Kidney (tissue), 14 donors: ENCODE results near the gene PSMA2. TPM values are rescaled to one million over a fixed set of nuclear protein-coding genes. Genes with fewer than 3 reads are reported as not detected.

ENCODE experiments used
- DNase-seq, 5 donors: peaks; one replicate each; pipeline ENCODE4 v3.0.0-alpha.2; 2013 to 2020
- FAIRE-seq: peaks from 2 replicates; lab custom pipeline; 2012; peaks lifted over from hg19 to GRCh38; lab: Jason Lieb, UNC
- H3K27ac ChIP-seq, 2 donors: one replicate each; pipeline ENCODE4 v1.7.0; 2013; ENCODE audit warnings: low read depth in 2 of 2, low read length in 2 of 2, inconsistent platforms in 1 of 2
- H3K27me3 ChIP-seq: one replicate; pipeline ENCODE4 v1.7.1; 2013; ENCODE audit warnings: low read length, inconsistent platforms; ENCODE audit not compliant: control insufficient read depth, insufficient read depth
- H3K36me3 ChIP-seq, 3 donors: one replicate each; pipeline versions ENCODE4 v1.7.0 to v1.7.1; 2013; ENCODE audit warnings: low read length in 3 of 3, control low read depth in 1 of 3, inconsistent platforms in 1 of 3; ENCODE audit not compliant: insufficient read depth in 3 of 3, control insufficient read depth in 2 of 3
- H3K4me1 ChIP-seq, 3 donors: one replicate each; pipeline versions ENCODE4 v1.7.0 to v1.7.1; 2013; ENCODE audit warnings: low read length in 3 of 3, inconsistent platforms in 1 of 3, low read depth in 1 of 3; ENCODE audit not compliant: control insufficient read depth in 2 of 3, insufficient read depth in 2 of 3
- H3K4me3 ChIP-seq, 3 donors: one replicate each; pipeline versions ENCODE4 v1.7.0 to v1.8.1; 2013; ENCODE audit warnings: low read length in 3 of 3, control low read depth in 1 of 3, inconsistent platforms in 1 of 3
- H3K9ac ChIP-seq, 3 donors: one replicate each; pipeline versions ENCODE4 v1.7.0 to v1.7.1; 2013; ENCODE audit warnings: low read length in 3 of 3, control low read depth in 1 of 3, inconsistent platforms in 1 of 3
- H3K9me3 ChIP-seq, 3 donors: one replicate each; pipeline versions ENCODE4 v1.7.0 to v1.7.1; 2013; ENCODE audit warnings: low read length in 3 of 3, control low read depth in 1 of 3, inconsistent platforms in 1 of 3; ENCODE audit not compliant: control insufficient read depth in 2 of 3, insufficient read depth in 1 of 3
- intact Hi-C: fragments of 100-400 bp; cut with DNase I; formaldehyde crosslinking; loops from one replicate; pipeline ENCODE4 v1.11.1; 2022
- polyA plus RNA-seq: library from polyadenylated mRNA; stranded (reverse); fragments of 350-450 nt; fragmentation: Illumina TruSeq; extraction: RNeasy Lipid Tissue Mini Kit (QIAGEN cat#74804); gene quantifications from one replicate; pipeline ENCODE4 v1.2.3, GENCODE V29; 2014; ENCODE audit warnings: low read depth, low replicate concordance; ENCODE audit not compliant: insufficient read depth
- total RNA-seq: library from RNA; stranded (reverse); fragmentation: NEBNext Ultra II Directional; extraction: Animal tissue kit (Norgen Biotek cat#: 25700); gene quantifications from one replicate; pipeline ENCODE4 v1.2.1, GENCODE V29; 2021
- TF ChIP-seq, protein P1 (sequence below): IDR thresholded peaks from 3 replicates; pipeline ENCODE4 v1.5.1; 2012; ENCODE audit warnings: mild to moderate bottlenecking, moderate library complexity, borderline replicate concordance; ENCODE audit not compliant: insufficient read depth; ENCODE audit errors: extremely low read depth
- donor health status: control.
- donor health status: control.
- donor health status: control.
- donor health status: control.
- donor health status: control.
- donor health status: DM: yes; HTN: yes; CAD: no.
- donor health status: Normal renal cell carcinoma (clear cell type).

The PSMA2 gene
- total and polyA plus RNA-seq, 2 donors from 2014 or later, result 60.5 to 202 TPM

DNA sequence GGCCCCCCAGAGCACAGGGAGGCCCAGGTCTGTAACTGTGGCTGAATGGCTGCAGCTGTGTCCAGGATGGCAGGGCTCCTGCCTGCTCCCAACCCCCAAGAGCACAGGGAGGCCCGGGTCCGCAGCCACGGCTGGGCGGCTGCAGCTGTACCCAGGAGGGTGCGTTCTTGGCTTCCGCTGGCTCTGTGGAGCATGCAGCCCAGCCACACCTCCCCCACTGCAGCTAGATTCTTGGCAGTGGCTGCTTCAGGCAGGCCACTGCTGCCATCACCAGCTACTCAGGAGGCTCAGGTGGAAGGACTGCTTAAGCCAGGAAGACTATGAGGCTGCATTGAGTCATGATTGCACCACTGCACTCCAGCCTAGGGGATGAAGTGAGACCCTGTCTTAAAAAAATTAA lies 48.0 kb downstream of the PSMA2 start:
- H3K4me3 ChIP-seq, result no peak overlapping the region
- TF ChIP-seq, protein P1, sequence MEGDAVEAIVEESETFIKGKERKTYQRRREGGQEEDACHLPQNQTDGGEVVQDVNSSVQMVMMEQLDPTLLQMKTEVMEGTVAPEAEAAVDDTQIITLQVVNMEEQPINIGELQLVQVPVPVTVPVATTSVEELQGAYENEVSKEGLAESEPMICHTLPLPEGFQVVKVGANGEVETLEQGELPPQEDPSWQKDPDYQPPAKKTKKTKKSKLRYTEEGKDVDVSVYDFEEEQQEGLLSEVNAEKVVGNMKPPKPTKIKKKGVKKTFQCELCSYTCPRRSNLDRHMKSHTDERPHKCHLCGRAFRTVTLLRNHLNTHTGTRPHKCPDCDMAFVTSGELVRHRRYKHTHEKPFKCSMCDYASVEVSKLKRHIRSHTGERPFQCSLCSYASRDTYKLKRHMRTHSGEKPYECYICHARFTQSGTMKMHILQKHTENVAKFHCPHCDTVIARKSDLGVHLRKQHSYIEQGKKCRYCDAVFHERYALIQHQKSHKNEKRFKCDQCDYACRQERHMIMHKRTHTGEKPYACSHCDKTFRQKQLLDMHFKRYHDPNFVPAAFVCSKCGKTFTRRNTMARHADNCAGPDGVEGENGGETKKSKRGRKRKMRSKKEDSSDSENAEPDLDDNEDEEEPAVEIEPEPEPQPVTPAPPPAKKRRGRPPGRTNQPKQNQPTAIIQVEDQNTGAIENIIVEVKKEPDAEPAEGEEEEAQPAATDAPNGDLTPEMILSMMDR, result no peak
- no peaks in the 10 kb centered on the region for H3K27me3 ChIP-seq
- H3K4me1 ChIP-seq, result peaks cover 0 to 5% (median 5%) of the 10 kb centered on the region in 3 donors
- no peaks in the 10 kb centered on the region for H3K36me3 ChIP-seq
- no peaks in the 10 kb centered on the region for H3K9me3 ChIP-seq
- FAIRE-seq, result no peak
- peak; percentile 85 to 93 (median 90) for DNase-seq
- no peak overlapping the region for H3K9ac ChIP-seq
- intact Hi-C loops, result no loop called here
- no peak overlapping the region for H3K27ac ChIP-seq

DNA sequence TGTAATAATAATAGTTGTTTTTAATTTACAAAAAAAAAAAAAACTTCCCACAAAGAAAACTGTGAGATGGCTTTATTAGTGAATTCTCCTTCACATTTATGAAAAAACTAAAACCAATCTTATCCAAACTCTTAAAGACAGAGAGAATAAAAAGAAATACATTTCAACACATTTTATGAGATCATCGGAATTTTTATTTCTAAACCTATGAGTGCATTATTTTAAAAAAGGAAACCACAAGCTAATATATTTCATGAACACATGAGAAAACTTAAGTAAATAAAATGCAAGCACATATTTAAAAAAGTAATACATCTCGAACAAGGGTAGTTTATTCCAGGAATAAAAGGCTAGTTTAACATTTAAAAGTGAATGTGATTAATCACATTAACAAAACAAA lies 51.6 kb downstream of the PSMA2 start:
- no peak overlapping the region for H3K9ac ChIP-seq
- FAIRE-seq (no peak), DNase-seq (no peak)
- no peak overlapping the region for H3K27ac ChIP-seq
- H3K36me3 ChIP-seq, result no peaks in the 10 kb centered on the region
- no peaks in the 10 kb centered on the region for H3K4me1 ChIP-seq
- intact Hi-C loops, result no loop called here
- TF ChIP-seq, protein P1, result no peak
- H3K27me3 ChIP-seq, result no peaks in the 10 kb centered on the region
- H3K9me3 ChIP-seq, result no peaks in the 10 kb centered on the region
- no peak overlapping the region for H3K4me3 ChIP-seq

DNA sequence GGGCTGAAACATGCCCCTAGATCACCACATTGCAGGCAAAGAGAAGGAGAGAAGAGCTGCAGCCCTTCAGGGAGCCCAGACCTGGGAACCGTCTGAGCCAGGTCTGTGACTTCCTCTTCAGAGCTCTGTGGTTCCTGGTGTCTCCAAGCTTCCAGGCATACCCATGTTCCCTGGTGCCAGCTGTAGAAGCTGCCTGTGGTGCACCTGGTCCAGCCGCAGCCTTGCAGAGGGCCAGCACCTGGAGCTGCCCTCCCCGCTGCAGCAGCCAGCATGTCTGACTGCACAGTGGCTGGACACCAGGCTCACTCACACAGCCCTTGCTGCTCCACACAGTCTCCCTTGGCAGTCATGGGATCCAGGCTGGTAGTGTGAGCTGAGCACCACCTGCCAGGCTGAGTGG lies 53.7 kb downstream of the PSMA2 start:
- Histone ChIP-seq H3K9ac (no peak overlapping the region), H3K4me3 (no peak overlapping the region), H3K9me3 (no peaks in the 10 kb centered on the region), H3K4me1 (no peaks in the 10 kb centered on the region), H3K36me3 (no peaks in the 10 kb centered on the region), H3K27me3 (no peaks in the 10 kb centered on the region), H3K27ac (no peak overlapping the region)
- FAIRE-seq, result no peak
- TF ChIP-seq, protein P1, result no peak
- no peak for DNase-seq
- intact Hi-C loops, result no loop called here

DNA sequence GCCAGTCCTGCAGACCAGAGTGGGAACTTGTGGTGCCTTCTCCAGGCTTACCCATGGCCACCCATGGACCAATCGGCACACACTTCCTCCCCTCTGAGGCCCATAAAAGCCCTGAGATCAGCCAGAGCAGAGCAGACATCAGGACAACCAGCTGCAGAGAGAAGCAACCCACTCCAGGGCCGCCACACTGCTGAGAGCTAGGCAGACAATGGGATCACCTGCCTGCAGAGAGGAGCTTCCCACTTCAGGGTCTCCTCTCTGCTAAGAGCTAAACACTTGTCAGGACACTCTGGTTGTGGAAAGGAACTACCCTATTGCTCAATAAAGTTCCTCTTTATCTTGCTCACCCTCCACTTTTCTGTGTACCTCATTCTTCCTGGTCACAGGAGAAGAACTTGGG lies 54.1 kb downstream of the PSMA2 start:
- no peak overlapping the region for H3K27ac ChIP-seq
- FAIRE-seq, result no peak

More for the DNA sequence above, 54.1 kb downstream of the PSMA2 start:
- no peaks in the 10 kb centered on the region for H3K4me1 ChIP-seq
- H3K9me3 ChIP-seq, result no peaks in the 10 kb centered on the region
- H3K36me3 ChIP-seq, result no peaks in the 10 kb centered on the region
- no peak for DNase-seq
- H3K9ac ChIP-seq, result no peak overlapping the region
- H3K27me3 ChIP-seq, result no peaks in the 10 kb centered on the region
- intact Hi-C loops, result no loop called here
- TF ChIP-seq, protein P1, result no peak
- no peak overlapping the region for H3K4me3 ChIP-seq
